Stimulated activated CD8-positive, alpha-beta memory T cell treated with anti-CD3 and anti-CD28 coated beads, Interleukin-15, amount 100 ng/mL, for 24 hours (primary cell): ENCODE results near the gene ATP11A.
"Not testable (repeated sequence)": the region's sequence is repeated elsewhere in the genome, so short reads cannot be mapped to it uniquely, and the experiment has no call there.

Experiments used
- DNase-seq: peaks from one replicate; pipeline ENCODE4 v3.0.0-alpha.2; 2020; ENCODE audit warnings: low read depth

Gene ATP11A

GRCh38 chr13:112670864-112671263 lies 19.0 kb upstream of the ATP11A start:
- DNase-seq = no peak

GRCh38 chr13:112671359-112671758 lies 18.5 kb upstream of the ATP11A start:
- no peak for DNase-seq

DNA sequence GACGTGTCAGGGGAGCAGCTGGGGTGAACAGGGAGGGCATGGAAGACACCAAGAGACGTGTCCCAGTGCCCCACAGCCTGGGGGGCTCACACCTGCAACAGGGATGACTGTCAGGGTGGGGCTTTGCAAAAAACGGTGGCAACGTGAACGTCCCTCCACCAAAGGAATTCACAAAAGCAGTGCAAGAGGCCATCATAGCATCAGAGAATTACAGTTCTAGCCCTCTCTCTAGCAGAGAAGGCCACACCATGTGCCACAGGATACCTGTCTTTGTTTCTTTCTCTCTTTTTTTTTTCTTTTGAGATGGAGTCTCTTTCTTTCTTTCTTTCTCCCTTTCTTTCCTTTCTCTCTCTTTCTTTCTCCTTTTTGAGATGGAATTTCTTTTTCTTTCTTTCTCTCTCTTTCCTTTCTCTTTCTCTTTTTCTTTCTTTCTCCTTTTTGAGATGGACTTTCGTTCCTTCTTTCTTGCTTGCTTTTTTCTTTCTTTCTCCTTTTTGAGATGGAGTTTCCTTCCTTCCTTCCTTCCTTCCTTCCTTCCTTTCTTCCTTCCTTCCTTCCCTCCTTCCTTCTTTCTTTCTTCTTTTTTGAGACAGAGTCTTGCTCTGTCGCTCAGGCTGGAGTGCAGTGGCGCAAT lies 17.1 kb upstream of the ATP11A start:
- no peak for DNase-seq

GRCh38 chr13:112674412-112675365 lies 15.1 kb upstream of the ATP11A start:
- DNase-seq = no peak

- no peak for DNase-seq
Measured at GRCh38 chr13:112675366-112675756, 14.5 kb upstream of the ATP11A start.

DNA sequence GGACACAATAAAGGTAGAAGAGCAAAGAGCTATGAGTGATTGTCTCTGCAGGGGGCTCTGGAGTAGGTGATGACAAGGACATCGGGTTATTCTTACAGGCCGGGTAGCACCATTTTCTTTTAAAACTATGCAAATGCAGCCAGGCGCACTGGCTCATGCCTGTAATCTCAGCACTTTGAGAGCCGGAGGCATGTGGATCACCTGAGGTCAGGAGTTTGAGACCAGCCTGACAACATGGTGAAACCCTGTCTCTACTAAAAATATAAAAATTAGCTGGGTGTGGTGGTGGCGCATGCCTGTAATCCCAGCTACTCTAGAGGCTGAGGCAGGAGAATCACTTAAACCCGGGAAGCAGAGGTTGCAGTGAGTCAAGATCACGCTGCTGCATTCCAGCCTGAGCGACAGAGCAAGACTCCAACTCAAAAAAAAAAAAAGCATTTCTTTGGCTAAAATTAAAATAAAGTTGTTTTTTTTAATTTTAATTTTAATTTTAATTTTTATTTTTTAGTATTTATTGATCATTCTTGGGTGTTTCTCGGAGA lies 12.3 kb upstream of the ATP11A start:
- DNase-seq = not testable (repeated sequence)

DNA sequence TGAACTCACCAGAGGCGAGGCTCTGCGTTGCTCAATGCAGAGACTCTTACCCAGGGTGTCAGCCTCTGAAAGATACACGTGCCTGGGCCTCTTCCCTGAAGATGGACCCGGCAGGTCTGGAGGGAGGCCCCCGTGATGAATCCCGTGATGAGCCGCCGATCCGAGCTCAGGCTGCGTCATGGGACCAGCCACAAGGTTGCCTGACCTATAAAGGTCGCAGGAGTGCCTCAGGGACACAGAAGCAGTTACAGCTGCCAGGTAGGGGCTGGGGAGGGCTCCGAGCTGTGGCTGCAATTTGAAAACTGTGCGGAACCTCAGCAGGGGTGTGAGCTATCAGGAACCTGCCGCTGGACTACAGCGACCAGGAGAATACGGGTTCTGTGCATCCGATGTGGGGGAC lies 10.5 kb upstream of the ATP11A start:
- DNase-seq = no peak

DNA sequence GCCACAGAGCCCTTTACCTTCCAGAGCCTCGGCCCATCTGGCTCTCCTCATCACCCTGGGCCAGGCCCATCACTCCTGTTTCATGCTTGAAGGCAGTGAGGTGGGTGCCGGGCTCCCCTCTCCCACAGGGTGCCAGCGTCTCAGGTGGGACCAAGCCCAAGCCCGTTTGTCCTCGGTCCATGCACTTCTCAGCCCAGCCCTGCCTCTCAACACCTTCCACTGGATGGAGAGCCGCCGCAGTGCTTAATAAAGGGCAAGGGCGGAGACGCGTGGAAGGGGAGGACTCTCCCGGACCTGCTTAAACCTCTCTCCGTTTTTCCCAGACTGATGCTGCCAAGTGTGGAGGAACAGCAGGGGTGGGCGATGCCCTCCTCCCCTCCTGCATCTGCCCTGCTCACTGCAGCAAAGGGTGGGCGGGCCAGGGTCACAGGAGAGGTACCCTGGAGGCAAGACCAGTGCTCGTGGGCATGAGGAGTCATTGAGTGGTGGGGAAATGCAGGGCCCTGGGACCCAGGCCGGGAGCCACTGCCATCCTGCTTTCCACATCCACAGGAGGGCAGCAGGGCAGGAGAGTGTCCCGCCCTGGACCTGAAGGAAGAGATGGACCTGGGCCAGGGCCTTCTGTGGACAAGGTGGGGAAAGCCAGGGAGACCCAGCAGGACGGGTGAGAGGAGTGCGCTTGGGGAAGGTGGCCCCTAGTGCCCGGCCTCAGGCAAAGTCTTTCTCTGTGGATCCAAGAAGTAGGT lies 9.7 kb upstream of the ATP11A start:
- DNase-seq = no peak

- DNase-seq = no peak
Measured at GRCh38 chr13:112680741-112681360, 9.0 kb upstream of the ATP11A start.

GRCh38 chr13:112683581-112683980 lies 6.3 kb upstream of the ATP11A start:
- no peak for DNase-seq

GRCh38 chr13:112684071-112684845 lies 5.6 kb upstream of the ATP11A start:
- no peak for DNase-seq

DNA sequence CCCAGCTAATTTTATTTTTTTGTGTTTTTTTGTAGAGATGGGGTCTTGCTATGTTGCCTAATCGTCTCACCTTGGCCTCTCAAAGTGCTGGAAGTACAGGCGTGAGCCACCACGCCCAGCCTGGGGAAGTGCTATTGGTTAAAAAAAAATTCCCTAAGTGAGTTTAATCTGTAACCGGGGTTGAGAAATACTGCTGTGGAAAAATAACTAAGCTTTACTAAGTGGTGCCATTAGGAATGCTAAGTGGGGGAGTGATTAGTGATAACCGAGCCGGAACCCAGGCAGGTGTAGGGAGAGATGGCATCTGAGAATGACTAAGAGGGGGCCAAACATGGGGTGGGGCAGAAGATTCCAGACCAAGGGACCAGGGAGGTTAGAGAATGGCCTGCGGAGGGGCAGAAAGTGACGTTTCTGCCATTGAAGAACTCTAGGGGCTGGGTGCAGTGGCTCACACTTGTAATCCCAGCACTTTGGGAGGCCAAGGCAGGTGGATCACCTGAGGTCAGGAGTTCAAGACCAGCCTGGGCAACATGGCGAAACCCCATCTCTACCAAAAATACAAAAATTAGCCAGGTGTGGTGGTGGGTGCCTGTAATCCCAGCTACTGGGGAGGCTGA lies 4.5 kb upstream of the ATP11A start:
- DNase-seq = not testable (repeated sequence)

GRCh38 chr13:112685896-112686295 lies 3.9 kb upstream of the ATP11A start:
- DNase-seq = no peak

DNA sequence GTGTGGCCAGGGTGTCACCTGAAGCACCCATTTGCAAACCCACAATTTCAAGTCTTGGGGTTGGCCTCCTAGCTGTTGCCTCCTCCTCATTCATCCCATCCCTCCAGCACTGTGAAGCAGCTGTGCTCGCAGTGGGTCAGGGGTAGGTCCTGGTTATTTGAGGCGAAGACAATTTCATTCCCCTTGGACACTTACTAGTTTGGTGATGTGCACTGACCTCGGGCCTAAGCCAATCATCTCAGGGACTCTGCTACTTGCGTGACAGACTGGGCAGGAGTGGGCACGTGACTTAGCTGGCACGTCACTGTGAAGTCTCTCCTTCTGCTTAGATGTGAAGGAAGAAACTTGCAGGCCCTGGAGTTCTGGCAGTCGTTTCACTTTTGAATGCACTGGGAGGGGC lies 3.5 kb upstream of the ATP11A start:
- DNase-seq = no peak

GRCh38 chr13:112686987-112687386 lies 2.9 kb upstream of the ATP11A start:
- no peak for DNase-seq

- no peak for DNase-seq
Measured at GRCh38 chr13:112687836-112688559, 1.8 kb upstream of the ATP11A start.

- no peak for DNase-seq
Measured at GRCh38 chr13:112688560-112689302, 1.1 kb upstream of the ATP11A start.

GRCh38 chr13:112690283-112690929 lies 568 bp downstream of the ATP11A start:
- DNase-seq = no peak

DNA sequence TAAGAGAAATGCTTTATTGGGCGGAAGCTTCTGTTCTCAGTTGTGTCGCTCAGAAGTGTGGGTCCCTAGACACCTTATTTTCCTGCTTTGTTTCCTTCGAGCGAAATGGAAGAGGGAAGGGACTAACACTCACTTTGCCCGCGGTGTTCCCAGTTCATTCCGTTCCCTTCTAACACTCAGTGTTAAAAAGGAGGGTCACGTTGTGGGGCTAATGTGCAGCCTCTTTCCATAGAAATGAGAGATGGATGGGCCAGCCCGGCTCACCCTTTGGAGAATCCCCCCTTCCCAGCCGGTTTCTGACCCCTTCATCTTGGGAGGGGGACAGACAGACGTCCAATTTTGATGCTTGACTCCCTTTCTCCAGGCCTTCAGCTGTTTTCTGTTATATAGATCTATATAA lies 2.3 kb downstream of the ATP11A start:
- DNase-seq = no peak
